DND-41 (cell line): ENCODE measurements around the gene TMEM259.

ENCODE experiments used
- ATAC-seq: fragments of 200-7000 bp; cut with Tn5 transposase; 3 replicates; pipeline ENCODE4 v1.9.1; 2021; ENCODE audit warnings: low read depth; ENCODE audit not compliant: insufficient read depth
- DNase-seq: peaks from one replicate; pipeline ENCODE4 v3.0.0-alpha.2; 2020
- H2AFZ ChIP-seq: 2 replicates; pipeline ENCODE4 v1.6.0; 2012; ENCODE audit warnings: low read depth, low read length
- H3K27ac ChIP-seq: 2 replicates; pipeline ENCODE4 v1.5.1; 2012; ENCODE audit warnings: low read length, inconsistent platforms
- H3K27me3 ChIP-seq: fragments of 200-600 bp; sonication (generic); 2 replicates; pipeline ENCODE4 v1.6.0; 2012; ENCODE audit warnings: low read length, mild to moderate bottlenecking, inconsistent platforms; ENCODE audit not compliant: insufficient read depth, poor library complexity
- H3K36me3 ChIP-seq: 2 replicates; pipeline ENCODE4 v1.5.1; 2012; ENCODE audit warnings: low read length, inconsistent platforms; ENCODE audit not compliant: insufficient read depth
- H3K4me1 ChIP-seq: 2 replicates; pipeline ENCODE4 v1.5.1; 2012; ENCODE audit warnings: mild to moderate bottlenecking, low read length; ENCODE audit not compliant: insufficient read depth
- H3K4me2 ChIP-seq: 2 replicates; pipeline ENCODE4 v1.6.0; 2012; ENCODE audit warnings: mild to moderate bottlenecking, moderate library complexity, low read length, inconsistent platforms; ENCODE audit not compliant: insufficient read depth
- H3K4me3 ChIP-seq, 2 experiments: fragments of 200-600 bp in 1 of 2; shearing (Covaris generic) in 1 of 2; 2 replicates each; pipeline ENCODE4 v1.5.1; 2012 to 2016; ENCODE audit warnings: inconsistent platforms in 2 of 2, low read length in 2 of 2, mild to moderate bottlenecking in 2 of 2, low read depth in 1 of 2, moderate library complexity in 1 of 2
- H3K79me2 ChIP-seq: 2 replicates; pipeline ENCODE4 v1.6.0; 2012; ENCODE audit warnings: low read length, inconsistent platforms; ENCODE audit not compliant: insufficient read depth
- H3K9ac ChIP-seq: 2 replicates; pipeline ENCODE4 v1.6.0; 2012; ENCODE audit warnings: low read depth, mild to moderate bottlenecking, inconsistent platforms, low read length, moderate library complexity
- H3K9me3 ChIP-seq: 2 replicates; pipeline ENCODE4 v1.5.1; 2012; ENCODE audit warnings: low read length, moderate library complexity, mild to moderate bottlenecking, inconsistent platforms; ENCODE audit not compliant: insufficient read depth, severe bottlenecking
- H4K20me1 ChIP-seq: 2 replicates; pipeline ENCODE4 v1.6.0; 2012; ENCODE audit warnings: low read length; ENCODE audit not compliant: insufficient read depth
- EZH2 ChIP-seq: IDR thresholded peaks from 3 replicates; pipeline ENCODE4 v1.6.1; 2012; ENCODE audit warnings: borderline replicate concordance, low read depth, mild to moderate bottlenecking, moderate library complexity, low read length, inconsistent platforms; ENCODE audit not compliant: severe bottlenecking
- TF ChIP-seq, protein P1 (sequence below): IDR thresholded peaks from 2 replicates; pipeline ENCODE4 v1.5.1; 2012; ENCODE audit warnings: borderline replicate concordance, low read length, moderate library complexity, mild to moderate bottlenecking; ENCODE audit not compliant: poor library complexity, severe bottlenecking; ENCODE audit errors: extremely low read depth

TMEM259 gene

DNA sequence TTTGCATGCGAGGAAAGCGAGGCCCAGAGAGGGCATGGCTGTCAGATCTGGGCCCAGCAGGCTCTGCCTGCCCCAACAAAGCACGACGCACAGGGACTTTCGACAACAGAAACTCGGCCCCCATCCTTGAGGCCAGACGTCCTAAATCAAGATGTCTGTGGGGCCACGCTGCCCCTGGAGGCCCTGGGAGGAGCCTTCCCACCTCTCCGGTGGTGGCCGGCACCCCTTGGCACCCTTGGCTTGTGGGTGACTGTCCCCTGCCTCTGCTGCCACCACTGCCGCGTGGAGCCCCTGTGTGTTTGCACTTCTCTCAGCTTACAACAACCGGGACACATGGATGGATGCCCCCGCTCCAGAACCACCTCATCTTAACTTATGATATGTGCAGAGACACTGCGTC lies 32.4 kb downstream of the TMEM259 start:
- DNase-seq (no peak), ATAC-seq (no peak)
- Histone ChIP-seq H3K9me3 (no peaks in the 10 kb centered on the region), H3K36me3 (peaks cover 69% of the 10 kb centered on the region), H3K9ac (no peak overlapping the region), H3K4me3 (no peak overlapping the region), H3K27ac (no peak overlapping the region), H3K79me2 (peaks cover 31% of the 10 kb centered on the region), H3K4me1 (peaks cover 22% of the 10 kb centered on the region), H3K4me2 (no peak overlapping the region), H3K27me3 (no peaks in the 10 kb centered on the region), H4K20me1 (peaks cover 41% of the 10 kb centered on the region), H2AFZ (no peak overlapping the region)
- TF ChIP-seq, protein P1, sequence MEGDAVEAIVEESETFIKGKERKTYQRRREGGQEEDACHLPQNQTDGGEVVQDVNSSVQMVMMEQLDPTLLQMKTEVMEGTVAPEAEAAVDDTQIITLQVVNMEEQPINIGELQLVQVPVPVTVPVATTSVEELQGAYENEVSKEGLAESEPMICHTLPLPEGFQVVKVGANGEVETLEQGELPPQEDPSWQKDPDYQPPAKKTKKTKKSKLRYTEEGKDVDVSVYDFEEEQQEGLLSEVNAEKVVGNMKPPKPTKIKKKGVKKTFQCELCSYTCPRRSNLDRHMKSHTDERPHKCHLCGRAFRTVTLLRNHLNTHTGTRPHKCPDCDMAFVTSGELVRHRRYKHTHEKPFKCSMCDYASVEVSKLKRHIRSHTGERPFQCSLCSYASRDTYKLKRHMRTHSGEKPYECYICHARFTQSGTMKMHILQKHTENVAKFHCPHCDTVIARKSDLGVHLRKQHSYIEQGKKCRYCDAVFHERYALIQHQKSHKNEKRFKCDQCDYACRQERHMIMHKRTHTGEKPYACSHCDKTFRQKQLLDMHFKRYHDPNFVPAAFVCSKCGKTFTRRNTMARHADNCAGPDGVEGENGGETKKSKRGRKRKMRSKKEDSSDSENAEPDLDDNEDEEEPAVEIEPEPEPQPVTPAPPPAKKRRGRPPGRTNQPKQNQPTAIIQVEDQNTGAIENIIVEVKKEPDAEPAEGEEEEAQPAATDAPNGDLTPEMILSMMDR, result no peak
- TF ChIP-seq EZH2, result no peak

DNA sequence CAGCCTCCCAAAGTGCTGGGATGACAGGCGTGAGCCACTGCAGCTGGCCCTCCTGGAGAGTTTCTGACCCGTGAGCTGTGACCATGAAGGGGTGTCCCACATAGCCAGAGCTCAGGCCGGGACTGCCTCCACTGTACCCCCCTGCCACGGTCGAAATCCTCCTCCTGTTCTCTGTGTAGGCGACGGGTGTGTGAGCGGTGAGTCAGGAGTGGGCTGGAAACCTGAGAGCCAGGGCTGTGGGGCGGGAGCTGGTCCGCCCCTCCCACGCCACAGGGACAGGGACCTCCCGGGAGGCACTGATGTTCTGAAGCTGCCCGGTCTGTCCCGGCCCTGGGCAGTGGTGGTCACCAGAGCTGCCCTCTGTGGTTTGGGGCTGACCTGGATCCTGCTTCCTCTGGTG lies 32.8 kb downstream of the TMEM259 start:
- no peak overlapping the region for H2AFZ ChIP-seq
- H3K79me2 ChIP-seq, result peaks cover 31% of the 10 kb centered on the region
- peaks cover 27% of the 10 kb centered on the region for H3K4me1 ChIP-seq
- H3K36me3 ChIP-seq, result peaks cover 65% of the 10 kb centered on the region
- H3K4me2 ChIP-seq, result no peak overlapping the region
- peaks cover 36% of the 10 kb centered on the region for H4K20me1 ChIP-seq
- no peak overlapping the region for H3K27ac ChIP-seq
- no peak overlapping the region for H3K4me3 ChIP-seq
- TF ChIP-seq, protein P1, result no peak
- no peak for TF ChIP-seq EZH2
- H3K9ac ChIP-seq, result no peak overlapping the region
- DNase-seq, result no peak
- H3K9me3 ChIP-seq, result no peaks in the 10 kb centered on the region
- no peaks in the 10 kb centered on the region for H3K27me3 ChIP-seq
- ATAC-seq, result no peak

DNA sequence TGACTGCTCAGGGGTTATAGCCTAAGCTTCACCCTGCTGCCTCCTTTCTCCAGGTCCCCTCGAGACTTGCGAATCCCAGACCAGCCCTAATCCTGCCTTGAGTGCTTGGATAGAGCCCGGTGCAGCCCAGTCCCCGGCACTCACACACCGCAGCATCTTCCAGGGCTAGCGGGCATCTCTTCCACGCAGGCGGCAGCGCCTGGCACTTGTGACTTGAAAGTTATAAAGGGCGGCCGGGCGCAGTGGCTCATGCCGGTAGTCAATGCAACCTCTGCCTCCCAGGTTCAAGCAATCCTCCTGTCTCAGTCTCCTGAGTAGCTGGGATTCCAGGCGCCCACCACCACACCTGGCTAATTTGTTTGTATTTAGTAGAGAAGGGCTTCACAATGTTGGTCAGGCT lies 34.8 kb downstream of the TMEM259 start:
- Histone ChIP-seq H3K4me1 (peaks cover 37% of the 10 kb centered on the region), H3K9ac (no peak overlapping the region)

More for the DNA sequence above, 34.8 kb downstream of the TMEM259 start:
- Histone ChIP-seq H3K9me3 (no peaks in the 10 kb centered on the region), H4K20me1 (peaks cover 29% of the 10 kb centered on the region), H3K36me3 (peaks cover 50% of the 10 kb centered on the region), H3K27me3 (no peaks in the 10 kb centered on the region), H3K27ac (no peak overlapping the region), H3K79me2 (peaks cover 31% of the 10 kb centered on the region), H3K4me2 (0 out of 2 replicates have a peak overlapping the region, but pooled peaks have one; percentile 72), H2AFZ (no peak overlapping the region), H3K4me3 (no peak overlapping the region)
- ATAC-seq, result no peak
- TF ChIP-seq EZH2, result no peak
- TF ChIP-seq, protein P1, result no peak
- no peak for DNase-seq
